Glutamatergic neuron (in vitro differentiated cells): ENCODE measurements around the gene SCG2. TPM values are rescaled to one million over a fixed set of nuclear protein-coding genes. Genes with fewer than 3 reads are reported as not detected.
A peak's percentile ranks its signal among the peaks of the same experiment; 100 is the strongest.

Experiments
- DNase-seq: peaks from one replicate; pipeline ENCODE4 v3.0.0; 2022
- H3K27ac Mint-ChIP-seq: one replicate; pipeline ENCODE4 v1.8.0; 2020; ENCODE audit warnings: mild to moderate bottlenecking, mixed read lengths, inconsistent platforms; ENCODE audit not compliant: unreplicated experiment
- H3K27me3 Mint-ChIP-seq: one replicate; pipeline ENCODE4 v1.8.0; 2020; ENCODE audit warnings: mild to moderate bottlenecking, moderate library complexity, mixed read lengths, inconsistent platforms; ENCODE audit not compliant: unreplicated experiment
- H3K36me3 Mint-ChIP-seq: one replicate; pipeline ENCODE4 v1.8.0; 2020; ENCODE audit warnings: mild to moderate bottlenecking, mixed read lengths, inconsistent platforms; ENCODE audit not compliant: unreplicated experiment
- H3K4me1 Mint-ChIP-seq: one replicate; pipeline ENCODE4 v1.8.0; 2020; ENCODE audit warnings: mild to moderate bottlenecking, low read depth, mixed read lengths, inconsistent platforms; ENCODE audit not compliant: unreplicated experiment
- H3K4me3 Mint-ChIP-seq: one replicate; pipeline ENCODE4 v1.8.0; 2020; ENCODE audit warnings: mild to moderate bottlenecking, mixed read lengths, inconsistent platforms; ENCODE audit not compliant: unreplicated experiment
- H3K9me3 Mint-ChIP-seq: one replicate; pipeline ENCODE4 v1.8.0; 2020; ENCODE audit warnings: mild to moderate bottlenecking, moderate library complexity, mixed read lengths, inconsistent platforms; ENCODE audit not compliant: unreplicated experiment
- CTCF ChIP-seq: fragments of 200-600 bp; sonication (generic); IDR thresholded peaks from one replicate; pipeline ENCODE4 v1.5.0; 2021; ENCODE audit not compliant: partially characterized antibody, unreplicated experiment
- total RNA-seq: library from RNA; stranded (reverse); fragmentation: NEBNext Ultra II Directional; extraction: Animal tissue kit (Norgen Biotek cat#: 25700); gene quantifications from one replicate; pipeline ENCODE4 v1.2.1, GENCODE V29; 2021; ENCODE audit not compliant: unreplicated experiment

SCG2 gene
- total RNA-seq, 1 donor from 2014 or later: 38.7 TPM

- peaks cover 20% of the 10 kb centered on the region for H3K4me1 Mint-ChIP-seq
These were observed 2.1 kb upstream of the SCG2 start for GRCh38 chr2:223604231-223604630.

GRCh38 chr2:223602972-223603371 lies 811 bp upstream of the SCG2 start:
- no peak overlapping the region for H3K27ac Mint-ChIP-seq
- peaks cover 6% of the 10 kb centered on the region for H3K36me3 Mint-ChIP-seq
- DNase-seq: no peak
- no peak for TF ChIP-seq CTCF
- no peak overlapping the region for H3K4me3 Mint-ChIP-seq
- peaks cover 20% of the 10 kb centered on the region for H3K4me1 Mint-ChIP-seq
- H3K9me3 Mint-ChIP-seq: no peaks in the 10 kb centered on the region
- H3K27me3 Mint-ChIP-seq: no peaks in the 10 kb centered on the region

More at GRCh38 chr2:223604231-223604630, 2.1 kb upstream of the SCG2 start:
- DNase-seq: no peak
- Mint-ChIP-seq H3K27ac (no peak overlapping the region), H3K27me3 (no peaks in the 10 kb centered on the region), H3K9me3 (no peaks in the 10 kb centered on the region), H3K36me3 (no peaks in the 10 kb centered on the region), H3K4me3 (no peak overlapping the region)
- no peak for TF ChIP-seq CTCF

GRCh38 chr2:223601018-223601417 lies 1.1 kb downstream of the SCG2 start:
- H3K27ac Mint-ChIP-seq: no peak overlapping the region
- H3K4me3 Mint-ChIP-seq: peak overlapping the region; percentile 82
- H3K9me3 Mint-ChIP-seq: no peaks in the 10 kb centered on the region
- DNase-seq: no peak
- H3K36me3 Mint-ChIP-seq: peaks cover 13% of the 10 kb centered on the region
- peaks cover 15% of the 10 kb centered on the region for H3K4me1 Mint-ChIP-seq
- H3K27me3 Mint-ChIP-seq: no peaks in the 10 kb centered on the region
- no peak for TF ChIP-seq CTCF

- peak overlapping the region; percentile 72 for H3K4me3 Mint-ChIP-seq
- no peak for DNase-seq
- TF ChIP-seq CTCF: no peak
- no peaks in the 10 kb centered on the region for H3K27me3 Mint-ChIP-seq
- peaks cover 15% of the 10 kb centered on the region for H3K4me1 Mint-ChIP-seq
- H3K27ac Mint-ChIP-seq: no peak overlapping the region
- no peaks in the 10 kb centered on the region for H3K9me3 Mint-ChIP-seq
- H3K36me3 Mint-ChIP-seq: peaks cover 13% of the 10 kb centered on the region
These were observed 2.4 kb downstream of the SCG2 start for GRCh38 chr2:223599640-223600380.

- no peak for TF ChIP-seq CTCF
- Mint-ChIP-seq H3K27ac (no peak overlapping the region), H3K9me3 (no peaks in the 10 kb centered on the region), H3K4me3 (no peak overlapping the region), H3K36me3 (peaks cover 13% of the 10 kb centered on the region), H3K27me3 (no peaks in the 10 kb centered on the region), H3K4me1 (peaks cover 15% of the 10 kb centered on the region)
- no peak for DNase-seq
These were observed 3.0 kb downstream of the SCG2 start for GRCh38 chr2:223598994-223599639.
